Esophagus squamous epithelium (tissue), 4 donors: ENCODE data around the gene RARRES2.

ENCODE experiments used
- CTCF ChIP-seq, 6 experiments: fragments of 450-650 bp in 4 of 6; fragments of 200-600 bp in 2 of 6; sonication (generic) in 2 of 6; IDR thresholded peaks; one replicate each; pipeline ENCODE4 v1.5.1; 2016 to 2019; ENCODE audit warnings: antibody characterized with exemption in 6 of 6, mild to moderate bottlenecking in 4 of 6, moderate library complexity in 4 of 6
- POLR2A ChIP-seq, 4 donors: fragments of 450-650 bp; IDR thresholded peaks; one replicate each; pipeline ENCODE4 v1.6.1; 2017; ENCODE audit warnings: antibody characterized with exemption in 4 of 4, mild to moderate bottlenecking in 4 of 4, moderate library complexity in 3 of 4

- TF ChIP-seq CTCF (IDR thresholded peaks at IDR 0.05): no peak
- TF ChIP-seq POLR2A (IDR thresholded peaks at IDR 0.05): no peak
Observed at GRCh38 chr7:150390205-150390604, 48.8 kb upstream of the RARRES2 start.
